Urinary bladder (tissue), 4 donors: ENCODE measurements around the gene NUAK2. TPM values are rescaled to one million over a fixed set of nuclear protein-coding genes. Genes with fewer than 3 reads are reported as not detected.

ENCODE experiments used
- DNase-seq: peaks from one replicate; pipeline ENCODE4 v3.0.0-alpha.2; 2015; ENCODE audit errors: extremely low spot score
- H3K27ac ChIP-seq: one replicate; pipeline ENCODE4 v1.5.1; 2013; ENCODE audit warnings: low read depth, mild to moderate bottlenecking, moderate library complexity
- H3K36me3 ChIP-seq: one replicate; pipeline ENCODE4 v1.6.1; 2013; ENCODE audit warnings: mild to moderate bottlenecking, moderate library complexity; ENCODE audit not compliant: insufficient read depth
- H3K4me1 ChIP-seq: one replicate; pipeline ENCODE4 v1.6.1; 2013; ENCODE audit warnings: mild to moderate bottlenecking, moderate library complexity; ENCODE audit not compliant: insufficient read depth
- H3K4me3 ChIP-seq: one replicate; pipeline ENCODE4 v1.5.1; 2013; ENCODE audit warnings: low read depth, low read length
- WGBS: extraction: QIAGEN DNeasy Blood & Tissue Kit; methylation state at CpG from one replicate; pipeline ENCODE4 v1.1.7; 2013; 5-methylcytosine and 5-hydroxymethylcytosine counted together
- polyA plus RNA-seq: library from polyadenylated mRNA; stranded (reverse); fragments of 200-250 nt; gene quantifications from one replicate; pipeline ENCODE4 v1.2.3, GENCODE V29; 2013
- total RNA-seq: library from RNA; depleted of rRNA; stranded (reverse); fragments of >200 nt; gene quantifications from one replicate; pipeline ENCODE4 v1.2.3, GENCODE V29; 2014
- donor health status: healthy with polysubstance abuse.
- donor health status: healthy.

NUAK2 gene
- total and polyA plus RNA-seq, 2 donors, result 0.82 to 0.90 TPM

- Histone ChIP-seq H3K4me3 (no peak overlapping the region), H3K36me3 (no peaks in the 10 kb centered on the region), H3K4me1 (no peaks in the 10 kb centered on the region), H3K27ac (no peak overlapping the region)
- DNase-seq, result no peak
- 80% methylated on average over 6 of the region's 6 CpGs for WGBS
Observed at GRCh38 chr1:205353612-205354011, 32.1 kb upstream of the NUAK2 start.

DNA sequence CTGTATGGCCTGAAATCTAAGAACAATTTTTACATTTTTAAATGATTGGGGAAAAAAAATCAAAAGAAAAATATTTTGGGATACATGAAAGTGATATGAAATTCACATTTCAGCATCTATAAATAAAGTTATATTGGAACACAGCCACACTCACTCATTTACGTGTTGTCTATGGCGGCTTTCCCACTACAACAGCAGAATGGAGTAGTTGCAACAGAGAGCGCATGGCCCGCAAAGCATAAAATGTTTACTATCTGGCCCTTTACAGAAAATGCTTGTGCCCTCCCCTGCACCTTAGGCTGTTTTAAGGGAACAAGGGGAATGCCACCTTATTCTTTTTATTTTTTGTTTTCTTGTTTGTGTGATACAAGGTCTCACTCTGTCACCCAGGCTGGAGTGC lies 31.6 kb upstream of the NUAK2 start:
- Histone ChIP-seq H3K4me3 (no peak overlapping the region), H3K36me3 (no peaks in the 10 kb centered on the region), H3K4me1 (no peaks in the 10 kb centered on the region), H3K27ac (no peak overlapping the region)
- WGBS, result 89% methylated on average over 4 of the region's 4 CpGs
- DNase-seq, result no peak

DNA sequence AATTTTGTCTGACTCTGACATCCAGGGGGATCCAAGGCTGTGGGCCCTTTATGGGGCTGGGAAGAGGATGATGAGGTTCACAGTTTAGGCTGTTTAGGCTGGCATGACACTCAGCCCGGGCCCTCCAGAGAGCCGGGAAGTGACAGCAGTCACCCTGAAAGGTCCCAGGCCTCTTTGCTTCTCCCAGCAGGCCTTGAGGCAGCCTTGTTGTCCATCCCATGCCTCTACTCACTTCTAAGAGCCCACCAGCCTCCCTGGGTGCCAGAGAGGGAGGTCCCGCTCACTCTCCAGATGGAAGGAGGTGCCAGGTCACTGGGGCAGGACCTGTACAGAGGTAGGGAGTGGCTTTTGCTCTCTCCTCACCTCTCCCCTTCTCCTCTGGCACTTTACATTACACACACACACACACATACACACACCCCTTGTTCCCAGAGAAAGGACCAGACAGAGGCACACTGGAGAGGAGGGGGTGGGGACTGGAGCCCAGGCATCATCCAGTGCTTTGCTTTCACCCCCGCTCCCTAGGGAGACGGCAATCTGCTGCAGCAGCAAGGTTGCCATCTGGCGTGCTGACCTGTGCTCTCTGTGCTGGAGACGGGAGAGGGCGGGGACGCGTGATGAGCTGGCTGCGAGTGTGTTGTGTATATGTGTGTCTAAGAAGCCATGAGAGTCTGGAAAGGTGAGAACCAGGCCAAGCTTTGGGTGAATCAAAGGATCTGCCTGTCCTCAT lies 30.6 kb upstream of the NUAK2 start:
- Histone ChIP-seq H3K4me1 (no peaks in the 10 kb centered on the region), H3K36me3 (no peaks in the 10 kb centered on the region), H3K4me3 (no peak overlapping the region), H3K27ac (no peak overlapping the region)
- no peak for DNase-seq
- WGBS, result 80% methylated on average over 11 of the region's 11 CpGs

DNA sequence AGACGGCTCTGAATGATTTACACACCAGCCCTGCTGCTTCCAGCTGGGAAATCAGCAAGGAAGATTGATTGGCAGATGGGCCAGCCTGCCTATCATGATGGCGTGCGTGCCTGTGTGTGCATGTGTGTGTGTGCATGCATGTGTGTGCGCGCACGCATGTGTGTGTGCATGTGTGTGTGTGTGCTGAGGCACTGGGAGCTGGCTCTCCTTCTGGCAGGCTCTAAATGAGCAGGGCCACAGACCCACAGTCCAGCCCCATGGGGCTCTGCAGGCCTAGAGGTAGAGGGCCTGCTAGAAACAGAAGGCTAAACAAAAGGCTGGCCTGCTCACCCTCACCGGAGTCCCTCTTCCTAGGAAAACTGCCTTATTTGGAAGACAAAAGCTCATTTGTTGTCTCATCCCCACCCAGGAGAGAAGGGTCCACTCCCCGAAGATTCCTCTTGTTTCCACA lies 29.2 kb upstream of the NUAK2 start:
- Histone ChIP-seq H3K36me3 (no peaks in the 10 kb centered on the region), H3K27ac (no peak overlapping the region), H3K4me3 (no peak overlapping the region), H3K4me1 (no peaks in the 10 kb centered on the region)
- 85% methylated on average over 8 of the region's 8 CpGs for WGBS
- no peak for DNase-seq

DNA sequence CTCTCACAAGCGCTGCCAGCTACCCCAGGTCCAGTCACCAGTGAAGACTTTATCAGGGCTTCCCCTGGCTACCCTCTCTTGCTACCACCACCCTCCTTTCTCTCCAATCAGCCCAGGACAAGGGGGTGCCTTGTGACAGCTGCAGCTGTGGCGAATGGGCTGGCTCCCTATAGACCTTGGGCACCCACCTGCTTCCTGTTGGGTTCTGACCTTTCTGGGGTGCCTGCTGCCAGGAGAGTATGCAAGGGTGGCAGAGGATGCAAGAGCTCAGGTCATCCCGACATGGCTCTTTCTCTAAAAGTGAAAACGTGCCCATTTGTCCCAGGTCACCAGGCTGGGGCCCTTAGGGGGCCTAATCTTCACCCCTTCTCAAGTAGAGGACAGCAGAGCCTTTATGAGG lies 28.6 kb upstream of the NUAK2 start:
- 79% methylated on average over 4 of the region's 4 CpGs for WGBS
- DNase-seq, result no peak
- Histone ChIP-seq H3K27ac (no peak overlapping the region), H3K4me1 (no peaks in the 10 kb centered on the region), H3K4me3 (no peak overlapping the region), H3K36me3 (no peaks in the 10 kb centered on the region)

GRCh38 chr1:205348554-205349487 lies 27.3 kb upstream of the NUAK2 start:
- Histone ChIP-seq H3K4me3 (no peak overlapping the region), H3K36me3 (no peaks in the 10 kb centered on the region), H3K4me1 (no peaks in the 10 kb centered on the region), H3K27ac (no peak overlapping the region)
- WGBS, result 75% methylated on average over 5 of the region's 5 CpGs
- DNase-seq, result no peak

DNA sequence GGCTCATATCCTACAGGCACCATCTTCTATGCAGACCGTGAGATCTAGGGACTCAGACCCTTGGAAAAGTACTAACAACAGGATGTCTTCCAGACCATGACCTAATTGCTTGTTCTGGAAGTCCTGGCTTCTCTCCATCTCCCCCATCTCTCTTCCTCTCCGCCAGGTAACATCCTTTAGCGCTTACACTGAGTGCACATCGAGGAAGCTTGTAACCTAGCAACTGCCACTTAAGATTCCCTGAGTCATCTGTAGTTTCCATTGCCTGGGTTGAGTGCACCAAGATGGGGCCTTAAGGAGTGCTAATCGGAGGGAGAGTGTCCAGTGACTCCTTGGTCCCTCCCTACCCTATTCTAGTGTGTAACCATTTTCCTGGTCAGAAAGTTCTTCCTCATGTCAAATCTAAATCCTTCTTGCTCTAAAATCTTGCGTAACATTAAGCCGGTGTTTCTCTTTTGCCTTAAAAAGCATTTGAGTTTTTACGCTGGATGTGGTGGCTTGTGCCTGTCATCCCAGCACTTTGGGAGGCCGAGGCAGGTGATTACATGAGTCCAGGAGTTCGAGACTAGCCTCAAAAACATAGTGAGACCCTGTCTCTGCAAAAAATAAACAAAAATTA lies 25.5 kb upstream of the NUAK2 start:
- Histone ChIP-seq H3K27ac (no peak overlapping the region), H3K36me3 (no peaks in the 10 kb centered on the region), H3K4me3 (no peak overlapping the region), H3K4me1 (peaks cover 4% of the 10 kb centered on the region)
- WGBS, result 85% methylated on average over 10 of the region's 10 CpGs
- DNase-seq, result no peak

DNA sequence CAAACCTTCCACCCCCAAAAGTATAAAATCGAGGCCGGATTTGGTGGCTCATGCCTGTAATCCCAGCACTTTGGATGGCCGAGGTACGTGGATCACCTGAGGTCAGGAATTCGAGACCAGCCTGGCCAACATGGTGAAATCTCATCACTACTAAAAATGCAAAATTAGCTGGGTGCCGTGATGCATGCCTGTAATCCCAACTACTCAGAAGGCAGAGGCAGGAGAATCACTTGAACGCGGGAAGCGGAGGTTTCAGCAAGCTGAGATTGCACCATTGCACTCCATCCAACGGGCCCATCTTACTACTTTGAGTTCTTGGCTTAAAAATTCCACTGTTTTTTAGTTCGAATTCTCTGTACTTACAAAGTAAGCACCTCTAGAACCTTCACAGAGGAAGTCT lies 24.2 kb upstream of the NUAK2 start:
- Histone ChIP-seq H3K4me3 (no peak overlapping the region), H3K4me1 (peaks cover 4% of the 10 kb centered on the region), H3K27ac (no peak overlapping the region), H3K36me3 (no peaks in the 10 kb centered on the region)
- WGBS, result 90% methylated on average over 11 of the region's 11 CpGs
- DNase-seq, result no peak

GRCh38 chr1:205344066-205344928 lies 22.8 kb upstream of the NUAK2 start:
- H3K27ac ChIP-seq, result no peak overlapping the region
- H3K36me3 ChIP-seq, result no peaks in the 10 kb centered on the region
- H3K4me3 ChIP-seq, result peak overlapping the region; percentile 36
- no peak for DNase-seq
- 10% methylated on average over 59 of the region's 59 CpGs for WGBS
- peaks cover 4% of the 10 kb centered on the region for H3K4me1 ChIP-seq

DNA sequence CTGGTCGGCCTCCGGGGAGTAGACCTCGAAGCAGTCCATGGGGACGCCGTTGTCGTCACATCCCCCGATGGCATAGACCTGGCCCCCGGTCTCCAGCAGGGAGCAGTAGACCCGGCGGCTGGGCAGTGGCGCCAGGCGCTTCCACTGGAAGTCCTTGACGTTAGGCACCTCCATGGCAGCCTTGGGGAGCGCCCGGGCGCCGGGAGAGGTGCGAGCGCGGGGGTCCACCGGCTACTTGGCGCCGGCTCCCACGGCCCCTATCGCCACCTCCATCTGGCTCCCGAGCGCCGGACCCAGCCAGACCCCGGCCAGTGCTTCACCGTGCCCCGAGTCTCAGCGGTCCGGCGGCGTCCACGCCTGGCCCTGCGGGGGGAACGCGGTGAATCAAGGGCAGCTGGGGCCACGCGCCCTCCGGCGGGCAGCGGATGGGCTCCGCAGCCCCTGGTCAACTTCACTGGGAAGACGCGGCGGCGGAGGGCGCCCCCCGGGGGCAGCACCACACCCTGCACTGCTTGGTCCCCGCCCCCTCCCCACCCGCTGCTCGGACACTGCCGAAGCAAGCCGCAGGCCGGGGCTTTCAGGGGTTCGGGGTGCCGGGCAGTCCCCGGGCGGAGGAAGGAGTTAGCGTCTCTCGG lies 22.0 kb upstream of the NUAK2 start:
- H3K36me3 ChIP-seq, result no peaks in the 10 kb centered on the region
- H3K4me3 ChIP-seq, result peak overlapping the region; percentile 36
- DNase-seq, result no peak
- WGBS, result 3% methylated on average over 63 of the region's 63 CpGs
- no peak overlapping the region for H3K27ac ChIP-seq
- H3K4me1 ChIP-seq, result peaks cover 4% of the 10 kb centered on the region

DNA sequence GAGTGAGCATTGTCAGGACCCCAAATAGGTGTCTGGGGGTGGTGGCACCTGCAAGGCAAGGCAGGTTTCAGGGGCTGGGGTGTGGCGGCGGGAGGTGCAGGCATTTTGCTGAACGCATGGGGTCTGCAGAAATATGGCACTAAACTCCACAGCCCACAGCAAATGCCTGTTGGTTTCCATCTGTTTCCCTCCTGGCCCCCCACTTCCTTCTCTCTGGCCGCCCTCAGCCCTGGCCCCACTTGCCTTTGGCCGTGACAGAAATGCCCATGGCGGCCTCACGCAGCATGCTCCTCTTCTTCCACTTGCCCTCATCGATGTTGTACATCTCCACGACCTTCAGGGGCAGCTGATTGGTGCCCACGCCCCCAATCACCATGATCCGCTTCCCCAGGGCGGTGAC lies 21.4 kb upstream of the NUAK2 start:
- Histone ChIP-seq H3K4me1 (peaks cover 4% of the 10 kb centered on the region), H3K36me3 (no peaks in the 10 kb centered on the region), H3K4me3 (no peak overlapping the region), H3K27ac (no peak overlapping the region)
- WGBS, result 73% methylated on average over 12 of the region's 12 CpGs
- DNase-seq, result no peak

GRCh38 chr1:205340676-205341075 lies 19.1 kb upstream of the NUAK2 start:
- WGBS, result 90% methylated on average over 1 of the region's 1 CpG
- peaks cover 4% of the 10 kb centered on the region for H3K4me1 ChIP-seq
- no peak for DNase-seq
- no peak overlapping the region for H3K27ac ChIP-seq
- no peak overlapping the region for H3K4me3 ChIP-seq
- H3K36me3 ChIP-seq, result no peaks in the 10 kb centered on the region

- no peak for DNase-seq
- Histone ChIP-seq H3K4me3 (no peak overlapping the region), H3K4me1 (peaks cover 4% of the 10 kb centered on the region), H3K36me3 (no peaks in the 10 kb centered on the region), H3K27ac (no peak overlapping the region)
- 96% methylated on average over 4 of the region's 4 CpGs for WGBS
Observed at GRCh38 chr1:205339717-205340116, 18.2 kb upstream of the NUAK2 start.
